Osteoblast (primary cell): ENCODE data around the gene RNF145. TPM values are rescaled to one million over a fixed set of nuclear protein-coding genes. Genes with fewer than 3 reads are reported as not detected.

Experiments
- DNase-seq: peaks from one replicate; pipeline ENCODE4 v3.0.0; 2011; ENCODE audit warnings: low spot score, mixed read lengths; ENCODE audit not compliant: insufficient read length; ENCODE audit errors: missing footprints
- H2AFZ ChIP-seq: 2 replicates; pipeline ENCODE4 v1.6.0; 2011; ENCODE audit warnings: mild to moderate bottlenecking, low read length
- H3K27ac ChIP-seq: 2 replicates; pipeline ENCODE4 v1.5.1; 2011; ENCODE audit warnings: mild to moderate bottlenecking, low read depth, low read length, moderate library complexity
- H3K27me3 ChIP-seq: 2 replicates; pipeline ENCODE4 v1.6.0; 2012; ENCODE audit warnings: mild to moderate bottlenecking, control low read depth, inconsistent platforms, low read length, moderate library complexity; ENCODE audit not compliant: insufficient read depth
- H3K36me3 ChIP-seq: 2 replicates; pipeline ENCODE4 v1.5.1; 2011; ENCODE audit warnings: mild to moderate bottlenecking, low read length, control low read depth, moderate library complexity; ENCODE audit not compliant: insufficient read depth
- H3K4me1 ChIP-seq: 2 replicates; pipeline ENCODE4 v1.5.1; 2011; ENCODE audit warnings: mild to moderate bottlenecking, low read length, control low read depth, moderate library complexity; ENCODE audit not compliant: insufficient read depth
- H3K4me2 ChIP-seq: 2 replicates; pipeline ENCODE4 v1.6.0; 2011; ENCODE audit warnings: mild to moderate bottlenecking, low read length; ENCODE audit not compliant: insufficient read depth
- H3K4me3 ChIP-seq: fragments of 200-600 bp; sonication (generic); 3 replicates; pipeline ENCODE4 v1.5.1; 2012; ENCODE audit warnings: mild to moderate bottlenecking, low read length, inconsistent platforms; ENCODE audit not compliant: insufficient read depth
- H3K79me2 ChIP-seq: 2 replicates; pipeline ENCODE4 v1.6.0; 2012; ENCODE audit warnings: mild to moderate bottlenecking, low read length, control low read depth, inconsistent platforms; ENCODE audit not compliant: insufficient read depth
- H3K9me3 ChIP-seq: 2 replicates; pipeline ENCODE4 v1.5.1; 2011; ENCODE audit warnings: low read depth, low read length, control low read depth
- H4K20me1 ChIP-seq: 2 replicates; pipeline ENCODE4 v1.6.0; 2012; ENCODE audit warnings: mild to moderate bottlenecking, low read length, control low read depth; ENCODE audit not compliant: insufficient read depth
- total RNA-seq: library from RNA; depleted of rRNA; stranded (reverse); fragments of >200 nt; gene quantifications from 2 replicates; pipeline ENCODE4 v1.2.3, GENCODE V29; 2012
- TF ChIP-seq, protein P1 (sequence below): IDR thresholded peaks from 2 replicates; pipeline ENCODE4 v1.5.1; 2011; ENCODE audit warnings: mild to moderate bottlenecking, low read depth, low read length, moderate library complexity; ENCODE audit errors: extremely low read depth

The RNF145 gene
- total RNA-seq, 1 donor = 38.4 TPM

DNA sequence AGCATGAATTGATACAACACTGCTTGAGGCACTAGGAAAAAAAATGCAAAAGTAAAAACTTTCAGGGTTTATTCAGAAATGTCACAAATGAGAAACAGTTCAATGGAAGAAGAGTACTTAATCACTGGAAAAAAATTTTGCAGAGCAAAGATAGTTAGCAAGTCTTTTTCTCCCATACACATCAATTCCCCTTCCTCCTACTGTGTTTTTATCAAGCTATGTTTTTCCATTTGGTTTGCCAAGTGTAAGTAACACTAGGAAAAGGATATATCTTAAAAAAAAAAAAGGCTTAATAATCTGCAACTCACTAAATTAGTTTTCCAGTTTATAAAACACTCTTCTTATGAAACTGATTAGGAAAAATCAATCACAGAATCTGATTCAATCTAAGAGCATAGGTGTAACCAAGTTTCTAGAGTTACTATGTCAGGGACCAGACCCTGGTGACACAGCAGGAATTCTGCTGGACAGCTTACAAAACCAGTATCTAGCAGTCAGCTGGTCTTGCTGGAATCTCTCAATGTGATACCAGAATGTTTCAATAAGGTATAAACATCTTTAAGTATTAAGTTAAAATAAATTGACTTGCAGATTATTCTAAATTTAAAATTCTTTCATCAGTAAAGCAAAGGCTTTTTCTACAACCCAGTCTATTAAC is 34.7 kb downstream of the RNF145 start:
- peaks cover 27% of the 10 kb centered on the region for H3K4me1 ChIP-seq
- no peaks in the 10 kb centered on the region for H4K20me1 ChIP-seq
- H2AFZ ChIP-seq = no peak overlapping the region
- H3K36me3 ChIP-seq = peaks cover 18% of the 10 kb centered on the region
- H3K27ac ChIP-seq = peak overlapping the region; percentile 59
- no peaks in the 10 kb centered on the region for H3K27me3 ChIP-seq
- H3K79me2 ChIP-seq = peaks cover 15% of the 10 kb centered on the region
- no peak overlapping the region for H3K4me2 ChIP-seq
- no peak overlapping the region for H3K4me3 ChIP-seq
- H3K9me3 ChIP-seq = no peaks in the 10 kb centered on the region
- no peak for DNase-seq
- TF ChIP-seq, protein P1, sequence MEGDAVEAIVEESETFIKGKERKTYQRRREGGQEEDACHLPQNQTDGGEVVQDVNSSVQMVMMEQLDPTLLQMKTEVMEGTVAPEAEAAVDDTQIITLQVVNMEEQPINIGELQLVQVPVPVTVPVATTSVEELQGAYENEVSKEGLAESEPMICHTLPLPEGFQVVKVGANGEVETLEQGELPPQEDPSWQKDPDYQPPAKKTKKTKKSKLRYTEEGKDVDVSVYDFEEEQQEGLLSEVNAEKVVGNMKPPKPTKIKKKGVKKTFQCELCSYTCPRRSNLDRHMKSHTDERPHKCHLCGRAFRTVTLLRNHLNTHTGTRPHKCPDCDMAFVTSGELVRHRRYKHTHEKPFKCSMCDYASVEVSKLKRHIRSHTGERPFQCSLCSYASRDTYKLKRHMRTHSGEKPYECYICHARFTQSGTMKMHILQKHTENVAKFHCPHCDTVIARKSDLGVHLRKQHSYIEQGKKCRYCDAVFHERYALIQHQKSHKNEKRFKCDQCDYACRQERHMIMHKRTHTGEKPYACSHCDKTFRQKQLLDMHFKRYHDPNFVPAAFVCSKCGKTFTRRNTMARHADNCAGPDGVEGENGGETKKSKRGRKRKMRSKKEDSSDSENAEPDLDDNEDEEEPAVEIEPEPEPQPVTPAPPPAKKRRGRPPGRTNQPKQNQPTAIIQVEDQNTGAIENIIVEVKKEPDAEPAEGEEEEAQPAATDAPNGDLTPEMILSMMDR = no peak

DNA sequence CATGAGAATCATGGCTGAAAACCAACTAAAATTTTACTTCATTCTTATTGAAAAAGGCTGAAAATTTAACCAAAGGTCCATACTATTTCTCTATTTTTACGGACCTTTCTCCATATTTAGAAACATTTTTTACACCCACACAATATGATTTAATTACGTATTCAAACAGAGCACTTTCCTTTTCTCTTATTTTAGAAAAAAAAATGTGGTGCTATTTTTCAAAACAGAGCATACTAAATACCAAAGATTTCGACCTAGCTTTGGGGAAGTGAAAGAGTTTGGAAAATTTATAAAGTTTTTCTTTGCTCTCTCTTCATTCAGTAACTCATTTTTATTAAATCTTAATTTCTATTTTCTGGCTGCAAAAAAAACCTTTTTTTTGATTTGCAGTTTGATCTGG is 38.1 kb downstream of the RNF145 start:
- Histone ChIP-seq H4K20me1 (no peaks in the 10 kb centered on the region), H3K4me1 (peaks cover 14% of the 10 kb centered on the region), H3K27ac (no peak overlapping the region), H3K36me3 (peaks cover 42% of the 10 kb centered on the region), H3K4me2 (no peak overlapping the region), H3K27me3 (no peaks in the 10 kb centered on the region), H2AFZ (no peak overlapping the region), H3K4me3 (no peak overlapping the region), H3K9me3 (no peaks in the 10 kb centered on the region), H3K79me2 (peaks cover 4% of the 10 kb centered on the region)
- DNase-seq = no peak
- TF ChIP-seq, protein P1 = no peak

DNA sequence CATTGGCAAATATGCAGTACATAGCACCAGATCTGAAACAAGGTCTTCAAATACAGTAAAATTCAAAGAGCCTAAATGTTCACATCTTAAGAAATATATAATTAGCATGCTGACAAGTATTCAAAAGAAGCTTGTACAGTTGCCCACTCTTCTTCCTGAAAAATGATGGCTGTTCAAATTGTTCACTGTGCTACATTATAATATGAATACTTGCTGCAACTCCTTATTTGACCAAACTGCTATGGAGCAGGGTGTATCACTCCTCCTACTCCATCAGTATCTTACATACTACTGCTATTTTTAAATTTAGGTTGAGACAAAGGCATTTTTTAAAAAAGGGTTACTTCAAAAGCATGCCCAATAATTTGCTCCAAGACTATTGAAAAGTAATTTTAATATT is 39.3 kb downstream of the RNF145 start:
- no peaks in the 10 kb centered on the region for H3K9me3 ChIP-seq
- TF ChIP-seq, protein P1 = no peak
- H3K27me3 ChIP-seq = no peaks in the 10 kb centered on the region
- no peak overlapping the region for H3K4me3 ChIP-seq
- H3K27ac ChIP-seq = no peak overlapping the region
- peaks cover 4% of the 10 kb centered on the region for H3K4me1 ChIP-seq
- no peak overlapping the region for H2AFZ ChIP-seq
- no peak for DNase-seq
- peaks cover 2% of the 10 kb centered on the region for H3K79me2 ChIP-seq
- no peaks in the 10 kb centered on the region for H4K20me1 ChIP-seq
- H3K36me3 ChIP-seq = peaks cover 41% of the 10 kb centered on the region
- H3K4me2 ChIP-seq = no peak overlapping the region

DNA sequence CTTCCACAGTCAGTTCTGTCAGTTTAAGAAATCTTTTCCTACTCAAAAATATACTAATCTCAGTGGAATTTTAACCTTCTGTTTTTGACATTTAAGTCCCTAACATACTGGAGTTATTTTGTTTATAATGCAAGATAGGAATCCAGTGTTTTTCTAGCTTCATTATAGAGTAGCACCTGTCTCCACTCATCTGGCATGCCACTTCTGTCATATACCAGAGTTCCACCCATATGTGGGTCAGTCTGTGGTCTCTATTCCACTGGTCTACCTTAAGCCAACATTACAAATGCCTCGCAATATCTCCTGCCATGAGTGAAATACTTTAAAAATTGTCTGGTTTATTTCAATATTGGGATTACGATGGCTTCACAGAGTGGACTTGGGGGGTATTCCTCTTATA is 42.9 kb downstream of the RNF145 start:
- Histone ChIP-seq H3K9me3 (no peaks in the 10 kb centered on the region), H3K4me1 (peaks cover 14% of the 10 kb centered on the region), H3K36me3 (peaks cover 28% of the 10 kb centered on the region), H2AFZ (no peak overlapping the region), H4K20me1 (peaks cover 5% of the 10 kb centered on the region), H3K27ac (no peak overlapping the region), H3K4me2 (no peak overlapping the region), H3K79me2 (no peaks in the 10 kb centered on the region), H3K4me3 (no peak overlapping the region), H3K27me3 (no peaks in the 10 kb centered on the region)
- DNase-seq = no peak
- TF ChIP-seq, protein P1 = no peak
